Measurements from ENCODE around the gene RPAP3. TPM values are rescaled to one million over a fixed set of nuclear protein-coding genes. Genes with fewer than 3 reads are reported as not detected.

RPAP3 gene
- total RNA-seq (2011; cell fraction: chromatin; rRNA removed; ENCODE audit: low replicate concordance): 20.5 and 93.3 TPM in 2 replicates
- 6.8 and 10.9 TPM in 2 replicates for total RNA-seq (2011; cell fraction: nucleolus; rRNA removed)
- 27.2 and 35.5 TPM in 2 replicates for total RNA-seq (2011; cell fraction: nucleoplasm; rRNA removed)
- 34.2 and 44.0 TPM in 2 replicates for total RNA-seq (2014; rRNA removed)
- total RNA-seq (2014; rRNA removed; fragmentation: Illumina TruSeq; extraction: Trizol): 68.9 and 93.0 TPM in 2 replicates
- total RNA-seq (2015; rRNA removed; fragmentation: Illumina TruSeq; extraction: Trizol): 70.2 and 75.8 TPM in 2 replicates
- 54.1 and 57.1 TPM in 2 replicates for total RNA-seq (2021)
- 31.2 and 50.6 TPM in 2 replicates for polyA plus RNA-seq (2011; rRNA removed)
- polyA plus RNA-seq (2011; cell fraction: cytosol; rRNA removed): 4.7 and 9.4 TPM in 2 replicates
- 7.0 and 13.4 TPM in 2 replicates for polyA plus RNA-seq (2011; cell fraction: nucleus; rRNA removed)
- 39.9 and 43.0 TPM in 2 replicates for polyA plus RNA-seq (2012)
- 74.4 and 92.1 TPM in 2 replicates for polyA plus RNA-seq (2014; fragmentation: Illumina TruSeq; extraction: Trizol)
- 10 to 100 TPM; 40.0 to 50.9 TPM for polyA plus RNA-seq (2014; fragmentation: Nextera tagmentation; extraction: Ambion mirVana)
- 62.4 and 69.0 TPM in 2 replicates for polyA plus RNA-seq (2014; rRNA removed)
- polyA minus RNA-seq (2011; rRNA and poly(A)+ RNA removed): 39.2 and 49.2 TPM in 2 replicates
- polyA minus RNA-seq (2011; cell fraction: cytosol; rRNA and poly(A)+ RNA removed): 14.5 and 19.5 TPM in 2 replicates
- 19.5 and 30.1 TPM in 2 replicates for polyA minus RNA-seq (2011; cell fraction: nucleus; rRNA and poly(A)+ RNA removed)
- percentile 86 among the genes with signal in this experiment for Bru-seq, nascent RNA
- BruChase-seq, experiment 1, labeled RNA remaining after a 2-hour chase: percentile 94 among the genes with signal in this experiment
- BruChase-seq, experiment 2, labeled RNA remaining after a 6-hour chase: percentile 93 among the genes with signal in this experiment
- long read RNA-seq, experiment 1, full-length matches to known transcripts: 194 of 251 reads
- long read RNA-seq, experiment 1, partial matches to known transcripts: 31 of 251 reads
- long read RNA-seq, experiment 1, other reads (novel, unspliced or antisense): 26 of 251 reads
- long read RNA-seq, experiment 2, full-length matches to known transcripts: 13 of 41 reads
- long read RNA-seq, experiment 2, partial matches to known transcripts: 17 of 41 reads
- long read RNA-seq, experiment 2, other reads (novel, unspliced or antisense): 11 of 41 reads
- long read RNA-seq, experiment 3, full-length matches to known transcripts: 31 of 49 reads
- long read RNA-seq, experiment 3, partial matches to known transcripts: 11 of 49 reads
- long read RNA-seq, experiment 3, other reads (novel, unspliced or antisense): 7 of 49 reads

DNA sequence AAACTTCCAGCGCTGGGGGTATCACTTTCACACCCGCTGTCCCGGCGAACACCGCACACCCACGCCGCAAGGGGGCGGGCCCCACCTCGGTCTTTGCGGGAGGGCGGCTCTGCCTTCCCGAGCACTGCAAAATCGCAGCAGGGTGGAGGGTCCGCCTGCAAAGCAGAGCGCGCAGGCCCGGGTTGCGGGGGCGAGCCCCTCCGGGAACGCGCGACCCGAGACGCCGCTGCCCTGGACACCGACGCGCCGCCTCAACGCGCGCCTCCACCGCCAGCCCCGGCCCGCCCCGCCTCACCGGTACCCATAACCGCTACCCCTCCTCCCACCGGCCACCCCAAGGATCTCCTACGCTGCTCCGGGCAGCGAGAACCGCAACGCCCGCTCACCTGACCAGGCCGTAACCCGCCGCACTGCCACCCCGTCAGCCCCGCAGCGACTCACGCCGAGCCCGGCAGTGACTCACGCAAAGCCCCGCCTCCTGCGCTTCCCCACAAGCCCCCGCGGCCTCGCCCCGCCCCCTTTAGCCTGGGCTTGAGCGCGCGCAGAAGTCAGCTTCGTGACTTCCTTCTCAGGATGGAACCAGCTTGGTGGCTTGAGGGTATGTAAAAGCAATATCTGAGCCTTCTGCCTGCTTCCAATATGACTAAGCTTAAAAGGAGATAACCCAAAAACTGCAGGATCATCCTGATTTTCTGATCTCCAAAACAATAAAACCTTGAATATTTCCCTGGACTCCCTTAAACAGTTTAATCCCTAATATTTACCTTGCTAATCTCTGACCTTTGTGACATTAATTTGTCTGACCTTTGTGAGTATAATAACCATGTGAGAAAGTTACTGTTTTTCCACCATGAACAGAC lies at the start of gene RPAP3:
RPAP3 (minus strand) TSS at position 465 of the 860 bp plus-strand sequence. CDS start 3,190 bp downstream, outside the sequence.
- no peaks in the 10 kb centered on the region for H4K20me1 ChIP-seq (replicated peaks; ENCODE audit: control insufficient read depth, insufficient read depth, low read length)
- BruUV-seq (replicated peaks): TSS peak; percentile 69
- H3K79me2 ChIP-seq (ENCODE audit: control insufficient read depth, insufficient read depth, low read length): peaks cover 68% of the 10 kb centered on the region
- peak; percentile 95 for FAIRE-seq
- H3K9me1 ChIP-seq (ENCODE audit: control insufficient read depth, insufficient read depth, low read length): no peaks in the 10 kb centered on the region
- ATAC-seq: peak; percentile 95
- peaks cover 9 to 36% of the 10 kb centered on the region in 2 experiments for H3K4me1 ChIP-seq (replicated peaks in 1 of 2; ENCODE audit: control insufficient read depth in 2 of 2, insufficient read depth in 2 of 2, low read length in 2 of 2)
- peak within 1 kb of the TSS; percentile 80 for H2AFZ ChIP-seq (ENCODE audit: low read depth, low read length)
- H3K27ac ChIP-seq (ENCODE audit: extremely low read depth, low read depth, low read length): peak within 1 kb of the TSS; percentile 93
- H3K4me3 ChIP-seq: peak within 1 kb of the TSS; percentile 83
- in situ Hi-C loops (cut with MboI): no loop called here
- 0% methylated on average over 38 of the region's 66 CpGs for WGBS (ENCODE audit: insufficient coverage, low coverage, missing lambda C conversion rate)
- intact Hi-C loops (cut with micrococcal nuclease): no loop called here
- POLR2A ChIA-PET: interaction anchor here (0.5 to 1.9 kb wide), 14 partner anchors 9 to 849 kb away, joined by 3 to 7 read pairs (median 4); partner anchors contain the start of genes ENDOU and RAPGEF3
- peaks cover 27% of the 10 kb centered on the region for H3K36me3 ChIP-seq (ENCODE audit: control insufficient read depth, insufficient read depth, low read length)
- H3K9ac ChIP-seq (ENCODE audit: insufficient read depth in 1 of 2, low read depth in 2 of 2, low read length in 2 of 2): peak within 1 kb of the TSS; percentile 95 to 98
- CTCF ChIA-PET (ENCODE audit: low intra/inter-chr PET ratio): interaction anchor here (1.4 kb wide), 1 partner anchor 68 kb away, joined by 4 read pairs; no protein-coding TSS in a partner anchor
- H3K27me3 ChIP-seq (ENCODE audit: control insufficient read depth in 2 of 2, insufficient read depth in 2 of 2, low read length in 2 of 2): no peaks in the 10 kb centered on the region
- H3K9me3 ChIP-seq (replicated peaks; ENCODE audit: control insufficient read depth, insufficient read depth, low read depth, low read length): no peaks in the 10 kb centered on the region
- DNase-seq (ENCODE audit: extremely low read depth in 1 of 4, low spot score in 3 of 4): peak; percentile 95 to 98 (median 96)
- peak within 1 kb of the TSS; percentile 83 for H3K4me2 ChIP-seq (ENCODE audit: insufficient read depth, low read length)
- TF ChIP-seq CREB1 (IDR thresholded peaks at IDR 0.05) (peak; percentile 92), CREB1 (CRISPR knock-in tag; IDR thresholded peaks at IDR 0.05) (peak; percentile 85), CBX3 (IDR thresholded peaks at IDR 0.05; ENCODE audit: borderline replicate concordance in 1 of 2, low read length in 2 of 2) (no peak; a peak in 1 of 3 replicates), KLF16 (IDR thresholded peaks at IDR 0.05) (no peak), ZNF512 (tag; IDR thresholded peaks at IDR 0.05) (no peak), STAG1 (CRISPR knock-in tag; IDR thresholded peaks at IDR 0.05; ENCODE audit: borderline replicate concordance) (no peak), ZBTB26 (CRISPR knock-in tag; IDR thresholded peaks at IDR 0.05) (no peak), ZNF79 (CRISPR knock-in tag; IDR thresholded peaks at IDR 0.05; ENCODE audit: low read depth) (no peak), MAZ (CRISPR knock-in tag; conservative IDR thresholded peaks at IDR 0.05 in 1 of 2, IDR thresholded peaks at IDR 0.05 in 1 of 2) (peak; percentile 43 to 69; a peak in 3 of 4 replicates), ZNF551 (CRISPR knock-in tag; IDR thresholded peaks at IDR 0.05) (no peak)

Data from K562 (cell line).